HUDEP-2 (cell line): ENCODE results near the gene SND1.
A peak's percentile ranks its signal among the peaks of the same experiment; 100 is the strongest.

Experiments used
- DNase-seq, 76 experiments: peaks; one replicate each; lab custom pipeline; 2025; ENCODE audit not compliant: unreplicated experiment in 76 of 76; lab: John Stamatoyannopoulos, UW

Gene SND1

GRCh38 chr7:127651556-127652332, at the start of gene SND1:
Gene SND1 (plus strand): TSS chr7:127652194. CDS start chr7:127652374, 180 bp downstream.
- DNase-seq: peak; percentile 37 to 99 (median 98)

- DNase-seq: no peak
These were observed 43.5 kb upstream of the SND1 start for GRCh38 chr7:127608446-127608845.

GRCh38 chr7:127609297-127609696, 42.7 kb upstream of the SND1 start:
- no peak for DNase-seq

GRCh38 chr7:127612263-127612662, 39.7 kb upstream of the SND1 start:
- no peak for DNase-seq

GRCh38 chr7:127616724-127617123, 35.3 kb upstream of the SND1 start:
- no peak for DNase-seq

GRCh38 chr7:127618042-127618441, 34.0 kb upstream of the SND1 start, which contains the start of gene PAX4:
Gene PAX4 (minus strand): TSS chr7:127618142. CDS start chr7:127615928, 2,214 bp downstream.
- no peak for DNase-seq

- DNase-seq: no peak
These were observed 33.2 kb upstream of the SND1 start for GRCh38 chr7:127618775-127619174.

GRCh38 chr7:127619681-127620405, 32.2 kb upstream of the SND1 start:
- DNase-seq: no peak

- no peak for DNase-seq
These were observed 31.4 kb upstream of the SND1 start for GRCh38 chr7:127620406-127621233.

- DNase-seq: no peak
These were observed 26.7 kb upstream of the SND1 start for GRCh38 chr7:127625331-127625730.

GRCh38 chr7:127628445-127628844, 23.5 kb upstream of the SND1 start:
- DNase-seq: no peak

- DNase-seq: peak in 9 of 76 experiments; percentile 1 to 21 (median 7)
These were observed 22.6 kb upstream of the SND1 start for GRCh38 chr7:127629268-127629854.

- DNase-seq: no peak
These were observed 19.6 kb upstream of the SND1 start for GRCh38 chr7:127632276-127632910.

- DNase-seq: no peak
These were observed 16.2 kb upstream of the SND1 start for GRCh38 chr7:127635659-127636285.

- DNase-seq: no peak
These were observed 13.8 kb upstream of the SND1 start for GRCh38 chr7:127638197-127638596.

GRCh38 chr7:127644484-127644883, 7.5 kb upstream of the SND1 start:
- DNase-seq: no peak

- no peak for DNase-seq
These were observed 4.4 kb upstream of the SND1 start for GRCh38 chr7:127647636-127648035.

GRCh38 chr7:127648986-127649385, 3.0 kb upstream of the SND1 start:
- no peak for DNase-seq

GRCh38 chr7:127650847-127651555, 993 bp upstream of the SND1 start:
- peak in 3 of 76 experiments; percentile 5 to 52 (median 43) for DNase-seq
